C4-2B (cell line): Measurements from ENCODE around the gene RAB26.

Experiments used
- CTCF ChIP-seq: fragments of 450-650 bp; conservative IDR thresholded peaks from 2 replicates; pipeline ENCODE4 v1.5.1; 2017; ENCODE audit warnings: mild to moderate bottlenecking
- ZFX ChIP-seq: fragments of 450-650 bp; IDR thresholded peaks from 2 replicates; pipeline ENCODE4 v1.6.1; 2017

GRCh38 chr16:2121853-2122252, 26.6 kb upstream of the RAB26 start:
- TF ChIP-seq CTCF = no peak
- no peak for TF ChIP-seq ZFX
